Raji (cell line): Measurements from ENCODE around the gene OR10A4.

Source experiments
- POLR2A ChIP-seq: IDR thresholded peaks from 2 replicates; pipeline ENCODE4 v1.6.1; 2011; ENCODE audit warnings: low read depth, low read length, control low read depth; ENCODE audit not compliant: insufficient read depth

The OR10A4 gene

DNA sequence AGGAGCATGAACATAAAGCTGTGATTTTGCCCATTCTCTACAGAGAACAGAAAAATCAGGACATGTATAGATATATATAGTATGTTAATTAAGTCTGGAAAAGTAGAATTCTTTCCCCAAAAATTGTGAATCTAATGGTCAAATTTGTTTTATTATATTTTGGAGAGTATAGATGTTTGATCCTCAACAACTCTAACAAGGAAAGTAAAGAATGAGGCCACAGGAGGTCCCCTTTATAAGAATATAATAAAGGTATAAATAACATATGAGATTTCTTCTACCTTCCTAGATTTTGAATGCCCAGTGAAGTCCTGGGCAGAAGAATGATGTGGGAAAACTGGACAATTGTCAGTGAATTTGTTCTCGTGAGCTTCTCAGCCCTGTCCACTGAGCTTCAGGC, at the start of gene OR10A4:
Gene OR10A4 (plus strand): TSS at position 301 of the 400 bp plus-strand sequence. CDS start 23 bp downstream, at position 324.
- TF ChIP-seq POLR2A: no peak

DNA sequence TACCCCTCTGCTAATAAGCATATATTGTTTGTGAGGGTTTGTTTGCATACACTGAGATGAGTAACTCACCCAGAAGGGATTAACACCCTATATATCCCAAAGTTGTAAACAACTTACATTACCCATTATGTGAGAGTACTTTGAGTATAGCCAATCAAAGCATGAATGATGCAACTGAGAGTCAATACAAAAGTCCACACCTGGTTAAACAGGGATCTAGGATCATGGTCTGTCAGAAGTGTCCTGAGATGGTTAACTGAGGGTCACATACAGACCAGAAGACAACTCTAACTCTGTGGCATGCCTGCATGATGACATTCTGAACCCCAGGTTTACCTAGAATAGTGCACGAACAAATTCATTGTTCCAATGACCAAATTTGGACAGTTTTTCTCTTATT, 48.3 kb upstream of the OR10A4 start:
- no peak for TF ChIP-seq POLR2A

DNA sequence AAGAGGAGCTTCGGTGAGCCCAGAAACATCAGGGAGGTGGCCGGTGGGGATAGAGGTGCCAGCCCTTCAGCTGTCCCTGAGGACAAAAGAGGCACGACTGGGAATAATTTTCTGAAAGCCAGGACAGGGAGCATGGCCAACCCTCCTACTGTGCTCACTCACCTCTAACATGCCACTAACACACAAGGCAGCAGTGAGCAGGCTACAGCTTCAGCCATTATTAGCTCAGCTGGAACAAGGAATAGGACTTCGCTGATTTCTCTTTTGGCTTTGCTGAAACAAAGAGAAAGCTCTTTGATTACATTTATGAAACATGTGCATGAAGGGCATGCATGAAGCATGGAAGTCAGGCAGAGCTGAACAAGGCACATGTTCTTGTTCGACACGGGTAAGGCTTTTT, 43.1 kb upstream of the OR10A4 start:
- no peak for TF ChIP-seq POLR2A

DNA sequence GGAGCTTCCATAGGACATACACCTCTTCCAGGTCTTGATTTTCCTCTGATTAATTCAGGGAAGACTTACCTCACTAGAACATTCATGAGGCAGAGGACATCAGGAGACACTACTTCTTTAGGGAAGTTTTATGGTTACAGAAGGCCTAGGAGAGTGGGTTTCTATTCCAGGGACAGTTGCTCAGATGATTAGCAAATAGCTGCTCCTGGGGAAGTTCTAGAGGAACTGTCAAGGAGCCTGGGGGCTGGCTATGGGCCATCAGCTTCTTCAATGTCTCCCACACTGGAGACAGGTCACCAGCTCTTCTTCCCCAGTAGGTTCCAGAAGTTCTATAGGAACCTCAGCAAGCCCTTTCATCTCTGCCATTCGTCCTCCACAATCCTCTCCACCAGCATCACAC, 42.4 kb upstream of the OR10A4 start:
- TF ChIP-seq POLR2A: no peak

- no peak for TF ChIP-seq POLR2A
These were observed 34.7 kb upstream of the OR10A4 start for GRCh38 chr11:6841694-6842093.

DNA sequence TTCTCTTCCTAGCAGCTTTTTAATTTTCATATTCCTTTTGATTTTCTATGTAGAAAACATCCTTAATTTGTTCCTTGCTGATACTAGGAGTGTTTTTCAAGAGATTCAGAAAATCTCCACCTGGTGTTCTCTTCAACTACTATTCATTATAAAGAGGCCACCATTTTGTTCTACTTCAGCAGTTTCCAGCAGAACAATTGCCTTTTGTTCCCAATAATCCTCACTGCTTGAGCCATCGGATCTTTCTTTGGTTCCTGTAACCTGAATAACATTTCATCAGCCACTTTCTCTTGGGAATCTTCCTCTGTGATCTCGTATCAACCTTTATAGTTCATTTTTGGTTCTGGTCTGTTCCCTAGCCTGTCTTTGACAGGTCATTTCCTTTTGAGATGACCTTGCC, 32.8 kb upstream of the OR10A4 start:
- no peak for TF ChIP-seq POLR2A

GRCh38 chr11:6844356-6844755, 32.1 kb upstream of the OR10A4 start:
- no peak for TF ChIP-seq POLR2A

- TF ChIP-seq POLR2A: no peak
These were observed 31.0 kb upstream of the OR10A4 start, which contains the start of gene OR10A5 for GRCh38 chr11:6845383-6845782. Gene OR10A5 (plus strand): TSS chr11:6845683. CDS start chr11:6845683, 0 bp downstream.

DNA sequence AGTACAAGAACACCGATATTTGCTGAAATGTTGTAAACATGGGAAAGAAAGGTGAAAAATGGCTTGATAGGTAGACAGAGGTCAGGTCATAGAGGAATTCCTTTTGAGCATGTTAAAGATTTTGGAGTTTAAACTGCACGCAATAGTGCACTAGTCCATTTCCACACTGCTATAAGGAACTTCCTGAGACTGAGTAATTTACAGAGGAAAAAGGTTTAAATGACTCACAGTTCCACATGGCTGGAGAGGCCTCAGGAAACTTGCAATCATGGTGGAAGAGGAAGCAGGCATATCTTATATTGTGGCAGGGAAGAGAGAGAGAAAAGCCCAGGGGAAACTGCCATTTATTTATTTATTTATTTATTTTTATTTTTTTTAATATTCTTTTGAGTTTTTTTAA, 25.9 kb upstream of the OR10A4 start:
- no peak for TF ChIP-seq POLR2A

DNA sequence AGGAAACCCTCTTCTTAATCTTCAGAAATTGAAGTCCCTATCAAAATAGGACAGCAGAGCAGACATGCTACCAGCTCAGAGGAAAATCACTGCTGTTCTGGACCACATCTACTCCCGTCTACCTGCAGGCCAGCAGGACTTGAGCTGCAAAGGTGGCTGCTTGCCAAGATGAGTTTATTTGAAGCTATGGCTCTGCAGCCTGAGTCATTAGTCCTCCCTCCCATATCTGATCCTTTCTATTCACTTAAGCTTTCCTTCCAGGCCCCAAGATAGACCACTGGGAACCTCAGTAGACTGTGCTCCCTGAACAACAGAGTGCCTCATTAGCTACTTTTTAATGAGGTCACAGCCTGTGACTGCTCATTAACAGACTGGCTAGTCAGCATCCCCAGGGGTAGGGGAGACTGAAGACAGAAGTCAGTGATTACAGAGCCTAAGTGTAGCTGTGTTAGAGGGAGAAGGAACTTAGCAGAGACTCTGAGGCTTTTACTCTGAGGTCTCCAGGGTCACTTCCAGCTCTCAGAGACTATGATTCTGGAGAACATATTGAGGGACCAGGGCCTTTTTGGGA, 20.4 kb upstream of the OR10A4 start:
- TF ChIP-seq POLR2A: no peak

DNA sequence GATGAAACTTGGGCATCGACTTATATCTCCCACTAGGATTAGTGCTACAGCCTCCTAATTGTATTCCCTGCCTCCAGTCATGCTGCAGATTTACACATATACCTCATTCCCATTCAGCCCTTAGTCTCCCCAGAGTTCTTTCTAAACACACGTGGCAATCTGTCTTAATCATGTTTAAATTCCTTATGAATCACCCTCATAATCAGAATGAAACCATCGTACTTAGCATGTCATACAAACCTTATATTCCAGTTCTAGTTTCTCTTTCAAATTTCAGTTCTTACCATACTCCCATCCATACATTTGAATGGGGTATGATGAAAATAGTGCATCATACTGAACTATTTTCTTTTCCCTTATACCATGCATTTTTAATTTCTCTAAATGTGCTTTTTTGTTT, 19.6 kb upstream of the OR10A4 start:
- no peak for TF ChIP-seq POLR2A

GRCh38 chr11:6862961-6863360, 13.5 kb upstream of the OR10A4 start, which contains the start of gene OR10A2:
Gene OR10A2 (plus strand): TSS chr11:6863057. CDS start chr11:6869755, 6,698 bp downstream.
- no peak for TF ChIP-seq POLR2A

GRCh38 chr11:6864438-6864837, 12.0 kb upstream of the OR10A4 start:
- TF ChIP-seq POLR2A: no peak

DNA sequence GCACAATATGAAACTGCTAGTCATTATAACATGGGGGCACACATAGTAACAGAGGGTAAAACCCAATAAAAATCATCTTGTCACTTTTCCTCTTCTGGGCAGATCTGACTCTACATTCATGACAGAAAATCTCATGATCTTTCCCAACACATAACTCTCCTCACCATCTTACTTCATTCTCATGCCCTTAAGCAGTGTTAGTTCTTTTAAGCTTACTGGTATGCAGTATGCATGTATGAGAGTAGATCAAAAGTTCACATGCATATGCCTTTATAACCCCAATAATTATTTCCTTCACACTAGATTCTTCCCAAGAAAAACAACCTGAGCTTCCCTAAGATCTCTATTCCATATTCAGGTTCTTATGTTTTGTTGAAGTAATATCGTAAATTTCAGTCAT, 5.1 kb upstream of the OR10A4 start:
- TF ChIP-seq POLR2A: no peak

- no peak for TF ChIP-seq POLR2A
These were observed 664 bp upstream of the OR10A4 start for GRCh38 chr11:6875761-6876160.

- TF ChIP-seq POLR2A: no peak
These were observed 489 bp downstream of the OR10A4 start for GRCh38 chr11:6876914-6877313.

DNA sequence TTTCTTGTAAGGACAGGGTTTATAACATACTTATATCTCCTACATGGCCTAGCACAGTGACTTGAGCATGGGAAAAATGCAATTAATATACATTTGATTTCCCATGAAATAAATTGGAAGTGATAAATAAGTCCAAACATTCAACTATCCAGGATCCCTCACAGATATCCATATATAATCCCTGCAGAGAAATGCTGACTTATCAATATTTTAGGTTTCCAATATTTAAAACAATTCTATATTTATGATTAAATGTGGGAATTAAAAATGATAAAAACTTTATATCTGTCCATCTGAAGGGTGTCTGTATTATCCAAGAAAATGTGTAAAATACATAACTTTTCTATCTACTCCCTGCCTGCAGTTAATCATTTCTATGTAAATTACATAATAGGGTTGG, 6.3 kb downstream of the OR10A4 start:
- no peak for TF ChIP-seq POLR2A
